HepG2 (cell line): ENCODE measurements around the gene PSMD2. TPM values are rescaled to one million over a fixed set of nuclear protein-coding genes. Genes with fewer than 3 reads are reported as not detected.

Experiments used
- CENPX ChIP-seq: sonication (generic); formaldehyde crosslinking; IDR thresholded peaks from 2 replicates; pipeline ENCODE4 v1.9.0; 2021; ENCODE audit warnings: mild to moderate bottlenecking, missing genetic modification reagents, moderate library complexity
- FOXP1 ChIP-seq, 2 experiments: fragments of 450-650 bp in 1 of 2; IDR thresholded peaks; 2 replicates each; pipeline ENCODE4 v1.6.1; 2017 to 2018; ENCODE audit warnings: antibody characterized with exemption in 1 of 2
- GATAD2A ChIP-seq: IDR thresholded peaks from 2 replicates; pipeline ENCODE4 v1.6.1; 2016
- IKZF1 ChIP-seq: fragments of 450-650 bp; IDR thresholded peaks from 2 replicates; pipeline ENCODE4 v1.7.1; 2016
- JARID2 ChIP-seq: sonication (generic); formaldehyde crosslinking; IDR thresholded peaks from 2 replicates; pipeline ENCODE4 v1.8.1; 2023; ENCODE audit warnings: missing genetic modification reagents, inconsistent platforms; ENCODE audit not compliant: insufficient replicate concordance
- KDM5A ChIP-seq: fragments of 200-600 bp; sonication (generic); IDR thresholded peaks from 2 replicates; pipeline ENCODE4 v1.7.0; 2018; ENCODE audit warnings: antibody characterized with exemption, mild to moderate bottlenecking, low read length, borderline replicate concordance
- KDM6A ChIP-seq: IDR thresholded peaks from 2 replicates; pipeline ENCODE4 v1.6.1; 2016; ENCODE audit warnings: low read depth
- MAX ChIP-seq: IDR thresholded peaks from 2 replicates; pipeline ENCODE4 v1.6.1; 2012; ENCODE audit warnings: inconsistent platforms
- NFE2L2 ChIP-seq: fragments of 150-350 bp; IDR thresholded peaks from 2 replicates; pipeline ENCODE4 v1.6.1; 2014; ENCODE audit warnings: low read length
- NR2F6 ChIP-seq, 2 experiments: IDR thresholded peaks; 2 replicates each; pipeline ENCODE4 v1.6.1; 2016; ENCODE audit warnings: antibody characterized with exemption in 1 of 2, mild to moderate bottlenecking in 1 of 2
- RBFOX2 ChIP-seq: fragments of 200-400 bp; formaldehyde crosslinking; IDR thresholded peaks from 2 replicates; pipeline ENCODE4 v1.6.1; 2017; ENCODE audit warnings: low read depth, mild to moderate bottlenecking, low read length
- SAP130 ChIP-seq: IDR thresholded peaks from 2 replicates; pipeline ENCODE4 v1.6.1; 2016; ENCODE audit warnings: low read depth
- SMAD1 ChIP-seq: sonication (generic); formaldehyde crosslinking; IDR thresholded peaks from 2 replicates; pipeline ENCODE4 v1.4.0; 2020; ENCODE audit warnings: missing genetic modification reagents, low read depth, mild to moderate bottlenecking, borderline replicate concordance
- SOX5 ChIP-seq: IDR thresholded peaks from 2 replicates; pipeline ENCODE4 v1.6.1; 2016; ENCODE audit warnings: borderline replicate concordance
- STAG1 ChIP-seq: sonication (generic); formaldehyde crosslinking; IDR thresholded peaks from 2 replicates; pipeline ENCODE4 v1.4.0; 2020; ENCODE audit warnings: missing genetic modification reagents
- TFDP1 ChIP-seq: IDR thresholded peaks from 2 replicates; pipeline ENCODE4 v1.6.1; 2016; ENCODE audit warnings: missing compliant biosample characterization, missing genetic modification reagents, borderline replicate concordance
- THAP11 ChIP-seq: IDR thresholded peaks from 2 replicates; pipeline ENCODE4 v1.6.1; 2016; ENCODE audit warnings: missing biosample characterization, missing genetic modification reagents
- ZFAT ChIP-seq: sonication (generic); formaldehyde crosslinking; conservative IDR thresholded peaks from 2 replicates; pipeline ENCODE4 v1.8.1; 2023; ENCODE audit warnings: missing genetic modification reagents, inconsistent platforms
- ZFP37 ChIP-seq: sonication (generic); formaldehyde crosslinking; IDR thresholded peaks from 2 replicates; pipeline ENCODE4 v1.4.0; 2020; ENCODE audit warnings: missing genetic modification reagents, borderline replicate concordance
- ZNF263 ChIP-seq: sonication (generic); formaldehyde crosslinking; IDR thresholded peaks from 2 replicates; pipeline ENCODE4 v1.4.0; 2020; ENCODE audit warnings: missing genetic modification reagents
- ZNF562 ChIP-seq: sonication (generic); formaldehyde crosslinking; IDR thresholded peaks from 2 replicates; pipeline ENCODE4 v1.8.0; 2022; ENCODE audit warnings: missing genetic modification reagents, borderline replicate concordance
- ZNF841 ChIP-seq: sonication (generic); formaldehyde crosslinking; IDR thresholded peaks from 2 replicates; pipeline ENCODE4 v1.8.1; 2023; ENCODE audit warnings: missing genetic modification reagents, borderline replicate concordance
- polyA plus RNA-seq, 8 experiments: library from polyadenylated mRNA; depleted of rRNA in 3 of 8; stranded (reverse) in 7 of 8; unstranded in 1 of 8; fragments of >200 nt; fragmentation: Illumina TruSeq in 4 of 8; extraction: Trizol in 4 of 8; gene quantifications; 2 replicates each; pipeline versions ENCODE4 v1.2.1 to v1.2.3, GENCODE V29; 2011 to 2016; ENCODE audit warnings: low read depth in 4 of 8, missing spikeins in 1 of 8, mixed read lengths in 1 of 8; ENCODE audit not compliant: insufficient read depth in 1 of 8
- total RNA-seq, 5 experiments: library from RNA; depleted of rRNA; stranded (reverse); fragments of >200 nt; fragmentation: Illumina TruSeq; extraction: Trizol; gene quantifications; 2 replicates each; pipeline ENCODE4 v1.2.3, GENCODE V29; 2016; ENCODE audit warnings: low read depth in 1 of 5
- TF ChIP-seq, protein P1 (sequence below): IDR thresholded peaks from 2 replicates; pipeline ENCODE4 v1.6.1; 2016
- TF ChIP-seq, protein P2 (sequence below): sonication (generic); formaldehyde crosslinking; IDR thresholded peaks from 2 replicates; pipeline ENCODE4 v1.4.0; 2020; ENCODE audit warnings: missing genetic modification reagents, mild to moderate bottlenecking, borderline replicate concordance

The PSMD2 gene
- total and polyA plus RNA-seq, 2 of the 13 experiments (the other 11 are each of a cell fraction or from before 2014, with no cell fraction given) = 125 to 200 TPM

GRCh38 chr3:184345317-184346144 lies 46.5 kb downstream of the PSMD2 start (continued):
- TF ChIP-seq IKZF1 (no peak), STAG1 (CRISPR knock-in tag) (peak; percentile 49), THAP11 (CRISPR knock-in tag) (peak; percentile 37; the same call in 1 of the 2 replicates), ZFAT (CRISPR knock-in tag) (no peak), NFE2L2 (no peak), RBFOX2 (no peak), CENPX (CRISPR knock-in tag) (no peak), TFDP1 (CRISPR knock-in tag) (no peak), SMAD1 (CRISPR knock-in tag) (no peak), JARID2 (no peak), GATAD2A (CRISPR knock-in tag) (0 out of 2 replicates have a peak, but pooled peaks have one; percentile 27), SAP130 (CRISPR knock-in tag) (peak; percentile 76), FOXP1 (IDR thresholded peaks at IDR 0.05) (no peak), FOXP1 (CRISPR knock-in tag; IDR thresholded peaks at IDR 0.05) (no peak), NR2F6 (IDR thresholded peaks at IDR 0.05) (no peak), NR2F6 (CRISPR knock-in tag; IDR thresholded peaks at IDR 0.05) (0 out of 2 replicates have a peak, but pooled peaks have one; percentile 9), ZNF562 (CRISPR knock-in tag) (no peak), SOX5 (CRISPR knock-in tag) (0 out of 2 replicates have a peak, but pooled peaks have one; percentile 13), KDM5A (no peak), ZNF263 (no peak), ZFP37 (no peak), ZNF841 (no peak), KDM6A (CRISPR knock-in tag) (no peak), MAX (no peak)
- TF ChIP-seq, protein P1, sequence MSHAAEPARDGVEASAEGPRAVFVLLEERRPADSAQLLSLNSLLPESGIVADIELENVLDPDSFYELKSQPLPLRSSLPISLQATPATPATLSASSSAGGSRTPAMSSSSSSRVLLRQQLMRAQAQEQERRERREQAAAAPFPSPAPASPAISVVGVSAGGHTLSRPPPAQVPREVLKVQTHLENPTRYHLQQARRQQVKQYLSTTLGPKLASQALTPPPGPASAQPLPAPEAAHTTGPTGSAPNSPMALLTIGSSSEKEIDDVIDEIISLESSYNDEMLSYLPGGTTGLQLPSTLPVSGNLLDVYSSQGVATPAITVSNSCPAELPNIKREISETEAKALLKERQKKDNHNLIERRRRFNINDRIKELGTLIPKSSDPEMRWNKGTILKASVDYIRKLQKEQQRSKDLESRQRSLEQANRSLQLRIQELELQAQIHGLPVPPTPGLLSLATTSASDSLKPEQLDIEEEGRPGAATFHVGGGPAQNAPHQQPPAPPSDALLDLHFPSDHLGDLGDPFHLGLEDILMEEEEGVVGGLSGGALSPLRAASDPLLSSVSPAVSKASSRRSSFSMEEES (CRISPR knock-in tag) = 0 out of 2 replicates have a peak, but pooled peaks have one; percentile 39
- TF ChIP-seq, protein P2, sequence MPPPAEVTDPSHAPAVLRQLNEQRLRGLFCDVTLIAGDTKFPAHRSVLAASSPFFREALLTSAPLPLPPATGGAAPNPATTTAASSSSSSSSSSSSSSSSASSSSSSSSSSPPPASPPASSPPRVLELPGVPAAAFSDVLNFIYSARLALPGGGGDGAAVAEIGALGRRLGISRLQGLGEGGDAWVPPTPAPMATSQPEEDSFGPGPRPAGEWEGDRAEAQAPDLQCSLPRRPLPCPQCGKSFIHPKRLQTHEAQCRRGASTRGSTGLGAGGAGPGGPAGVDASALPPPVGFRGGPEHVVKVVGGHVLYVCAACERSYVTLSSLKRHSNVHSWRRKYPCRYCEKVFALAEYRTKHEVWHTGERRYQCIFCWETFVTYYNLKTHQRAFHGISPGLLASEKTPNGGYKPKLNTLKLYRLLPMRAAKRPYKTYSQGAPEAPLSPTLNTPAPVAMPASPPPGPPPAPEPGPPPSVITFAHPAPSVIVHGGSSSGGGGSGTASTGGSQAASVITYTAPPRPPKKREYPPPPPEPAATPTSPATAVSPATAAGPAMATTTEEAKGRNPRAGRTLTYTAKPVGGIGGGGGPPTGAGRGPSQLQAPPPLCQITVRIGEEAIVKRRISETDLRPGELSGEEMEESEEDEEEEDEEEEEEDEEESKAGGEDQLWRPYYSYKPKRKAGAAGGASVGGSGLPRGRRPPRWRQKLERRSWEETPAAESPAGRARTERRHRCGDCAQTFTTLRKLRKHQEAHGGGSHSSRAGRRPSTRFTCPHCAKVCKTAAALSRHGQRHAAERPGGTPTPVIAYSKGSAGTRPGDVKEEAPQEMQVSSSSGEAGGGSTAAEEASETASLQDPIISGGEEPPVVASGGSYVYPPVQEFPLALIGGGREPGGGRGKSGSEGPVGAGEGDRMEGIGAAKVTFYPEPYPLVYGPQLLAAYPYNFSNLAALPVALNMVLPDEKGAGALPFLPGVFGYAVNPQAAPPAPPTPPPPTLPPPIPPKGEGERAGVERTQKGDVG (CRISPR knock-in tag) = no peak
